ENCODE measurements around the gene NGB. TPM values are rescaled to one million over a fixed set of nuclear protein-coding genes. Genes with fewer than 3 reads are reported as not detected.

The NGB gene
- total RNA-seq, 4 donors from 2014 or later: not detected

GRCh38 chr14:77265561-77266335 lies 5.3 kb downstream of the NGB start:
- Histone ChIP-seq H3K9me3 (peaks cover 0 to 20% (median 2%) of the 10 kb centered on the region in 4 donors), H3K4me1 (peaks cover 0 to 5% (median 0%) of the 10 kb centered on the region in 4 donors), H3K27ac (no peak overlapping the region), H3K27me3 (peaks cover 0 to 42% of the 10 kb centered on the region in 2 donors), H3K4me3 (no peak overlapping the region), H3K36me3 (no peaks in the 10 kb centered on the region)
- WGBS, 2 donors: 53 to 74% methylated on average over 15 to 16 of the region's 16 CpGs
- TF ChIP-seq POLR2A (IDR thresholded peaks at IDR 0.05) (no peak), CTCF (IDR thresholded peaks at IDR 0.05) (no peak), EP300 (IDR thresholded peaks at IDR 0.05) (no peak)
- DNase-seq (ENCODE audit: low spot score in 2 of 2): no peak

- Histone ChIP-seq H3K4me1 (no peaks in the 10 kb centered on the region), H3K4me3 (no peak overlapping the region), H3K9me3 (peaks cover 0 to 20% (median 2%) of the 10 kb centered on the region in 4 donors), H3K36me3 (no peaks in the 10 kb centered on the region), H3K27ac (no peak overlapping the region), H3K27me3 (peaks cover 0 to 36% of the 10 kb centered on the region in 2 donors)
- TF ChIP-seq EP300 (IDR thresholded peaks at IDR 0.05) (no peak), POLR2A (IDR thresholded peaks at IDR 0.05) (no peak), CTCF (IDR thresholded peaks at IDR 0.05) (no peak)
- 85 to 87% methylated on average over 2 of the region's 2 CpGs for WGBS, 2 donors
- DNase-seq (ENCODE audit: low spot score in 2 of 2): no peak
Measured at GRCh38 chr14:77265187-77265515, 5.9 kb downstream of the NGB start.

- Histone ChIP-seq H3K27me3 (peaks cover 0 to 32% of the 10 kb centered on the region in 2 donors), H3K9me3 (peaks cover 0 to 20% (median 2%) of the 10 kb centered on the region in 4 donors), H3K4me1 (no peaks in the 10 kb centered on the region), H3K4me3 (no peak overlapping the region), H3K36me3 (no peaks in the 10 kb centered on the region), H3K27ac (no peak overlapping the region)
- no peak for TF ChIP-seq EP300 (IDR thresholded peaks at IDR 0.05)
- no peak for TF ChIP-seq CTCF (IDR thresholded peaks at IDR 0.05)
- no peak for TF ChIP-seq POLR2A (IDR thresholded peaks at IDR 0.05)
- DNase-seq (ENCODE audit: low spot score in 2 of 2): no peak
- 82 to 85% methylated on average over 16 of the region's 16 CpGs for WGBS, 2 donors
Measured at GRCh38 chr14:77264466-77265186, 6.4 kb downstream of the NGB start.

DNA sequence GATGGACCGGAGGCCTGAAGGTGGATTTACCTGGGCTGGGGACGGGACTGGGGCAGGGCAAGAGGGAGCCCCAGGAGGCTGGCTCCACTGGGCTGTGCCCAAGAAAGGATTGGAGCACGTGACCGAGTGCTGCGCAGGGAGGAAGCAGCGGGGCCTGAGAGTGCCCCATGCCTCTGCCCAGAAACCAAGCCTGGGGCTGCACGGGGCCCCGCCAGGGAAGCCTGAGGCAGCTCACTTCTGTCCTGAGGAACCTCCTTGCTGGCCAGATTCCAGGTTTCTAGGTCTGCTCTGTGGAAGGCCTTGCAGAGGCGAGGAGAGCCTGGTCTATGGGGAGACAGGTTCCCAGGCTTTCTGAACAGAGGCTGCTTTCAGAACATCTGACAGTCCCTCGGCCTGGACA lies 10.4 kb downstream of the NGB start:
- Histone ChIP-seq H3K4me3 (no peak overlapping the region), H3K4me1 (no peaks in the 10 kb centered on the region), H3K9me3 (no peaks in the 10 kb centered on the region), H3K27me3 (no peaks in the 10 kb centered on the region), H3K36me3 (no peaks in the 10 kb centered on the region), H3K27ac (no peak overlapping the region)
- no peak for DNase-seq (ENCODE audit: low spot score in 2 of 2)
- TF ChIP-seq POLR2A (IDR thresholded peaks at IDR 0.05) (no peak), CTCF (IDR thresholded peaks at IDR 0.05) (no peak), EP300 (IDR thresholded peaks at IDR 0.05) (no peak)
- 27 to 38% methylated on average over 9 to 10 of the region's 10 CpGs for WGBS, 2 donors

DNA sequence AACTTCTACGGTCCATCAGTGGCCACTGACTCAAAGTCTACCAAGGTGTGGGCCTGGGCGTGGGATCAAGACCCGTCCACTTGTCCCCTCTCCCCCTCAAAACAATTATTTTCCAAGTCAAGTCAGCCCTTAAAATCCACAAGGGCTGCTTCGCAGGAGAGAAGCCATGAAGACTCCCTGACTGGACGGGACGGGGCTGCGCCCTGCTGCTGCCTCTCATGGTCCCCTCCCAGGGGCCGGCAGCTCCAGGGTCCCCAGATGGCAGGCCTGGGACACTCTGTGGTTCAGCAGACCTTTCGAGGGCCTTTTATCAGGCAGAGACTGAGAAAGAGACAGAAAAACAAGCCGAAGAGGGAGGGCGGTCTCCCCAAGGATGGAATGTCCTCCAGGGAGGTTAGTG lies 10.8 kb downstream of the NGB start:
- no peaks in the 10 kb centered on the region for H3K4me1 ChIP-seq
- no peak for DNase-seq (ENCODE audit: low spot score in 2 of 2)
- WGBS, 2 donors: 77 to 83% methylated on average over 11 of the region's 11 CpGs
- no peaks in the 10 kb centered on the region for H3K9me3 ChIP-seq
- H3K4me3 ChIP-seq: no peak overlapping the region
- no peaks in the 10 kb centered on the region for H3K36me3 ChIP-seq
- H3K27me3 ChIP-seq: no peaks in the 10 kb centered on the region
- TF ChIP-seq EP300 (IDR thresholded peaks at IDR 0.05) (no peak), POLR2A (IDR thresholded peaks at IDR 0.05) (no peak), CTCF (IDR thresholded peaks at IDR 0.05) (no peak)
- H3K27ac ChIP-seq: no peak overlapping the region
